Spleen (tissue), 7 donors: ENCODE data around the gene SLC45A1.
A peak's percentile ranks its signal among the peaks of the same experiment; 100 is the strongest.

Experiments used
- CTCF ChIP-seq, 11 experiments: fragments of 200-600 bp in 7 of 11; fragments of 450-650 bp in 4 of 11; sonication (generic) in 4 of 11; IDR thresholded peaks in 8 of 11; conservative IDR thresholded peaks in 3 of 11; 1 replicate in 7 of 11; 2 replicates in 4 of 11; pipeline versions ENCODE4 v1.4.0 to v1.8.0; 2016 to 2021; ENCODE audit warnings: antibody characterized with exemption in 11 of 11, inconsistent platforms in 4 of 11, mild to moderate bottlenecking in 1 of 11
- POLR2A ChIP-seq, 3 donors: fragments of 450-650 bp; IDR thresholded peaks; one replicate each; pipeline ENCODE4 v1.5.1; 2017; ENCODE audit warnings: antibody characterized with exemption in 3 of 3, mild to moderate bottlenecking in 1 of 3
- POLR2AphosphoS5 ChIP-seq, 3 donors: sonication (generic); formaldehyde crosslinking; IDR thresholded peaks; one replicate each; pipeline ENCODE4 v1.5.1; 2017; ENCODE audit warnings: antibody characterized with exemption in 3 of 3
- donor health status: DM: no; HTN: no; CAD: no; lungs with moderate emphysema.
- donor health status: DM: no; HTN: no; CAD: no.
- donor health status: DM: no; HTN: no; CAD: no.

- no peak for TF ChIP-seq CTCF (IDR thresholded peaks at IDR 0.05 in 8 of 11, conservative IDR thresholded peaks at IDR 0.05 in 3 of 11)
- TF ChIP-seq POLR2A (IDR thresholded peaks at IDR 0.05) = no peak
- peak; percentile 7 to 62 (median 30) for TF ChIP-seq POLR2AphosphoS5 (IDR thresholded peaks at IDR 0.05)
Observed at GRCh38 chr1:8294170-8294697, 23.7 kb upstream of the SLC45A1 start.
